HepG2 (cell line): ENCODE measurements around the gene LTA. TPM values are rescaled to one million over a fixed set of nuclear protein-coding genes. Genes with fewer than 3 reads are reported as not detected.
A peak's percentile ranks its signal among the peaks of the same experiment; 100 is the strongest.

Experiments used
- ATAC-seq: fragments of 200-7000 bp; cut with Tn5 transposase; 3 replicates; pipeline ENCODE4 v1.9.1; 2020; ENCODE audit warnings: mild to moderate bottlenecking, moderate library complexity
- BruUV-seq: library from RNA; stranded (reverse); fragments of 400-500 nt; replicated peaks from 2 replicates; lab custom pipeline; 2021; lab: Mats Ljungman, UMichigan
- CTCF ChIA-PET: fragments of 300-600 bp; formaldehyde crosslinking; extraction: SDS; loops from one replicate; lab custom pipeline; 2021; ENCODE audit warnings: low total read pairs, inconsistent platforms, low intra/inter-chr PET ratio; lab: Yijun Ruan, JAX
- POLR2A ChIA-PET: fragments of 350-600 bp; sonication (Branson Sonifier 250); formaldehyde crosslinking; loops from one replicate; lab custom pipeline; 2020; ENCODE audit warnings: antibody characterized with exemption, inconsistent platforms; lab: Yijun Ruan, JAX
- DNase-seq: peaks from one replicate; pipeline ENCODE4 v3.0.0-alpha.2; 2015; ENCODE audit warnings: low spot score
- FAIRE-seq: peaks from 3 replicates; lab custom pipeline; 2011; peaks lifted over from hg19 to GRCh38; lab: Jason Lieb, UNC
- H2AFZ ChIP-seq: one replicate; pipeline ENCODE4 v1.6.1; 2011; ENCODE audit warnings: low read length, inconsistent platforms
- H3K27ac ChIP-seq: fragments of 300-600 bp; 3 replicates; pipeline ENCODE4 v1.8.0; 2011; ENCODE audit warnings: mixed run types, mild to moderate bottlenecking, mixed read lengths, low read length, inconsistent platforms; ENCODE audit not compliant: insufficient read depth; ENCODE audit errors: extremely low read length
- H3K27me3 ChIP-seq, 2 experiments: fragments of 200-600 bp in 1 of 2; 2 replicates in 1 of 2; 3 replicates in 1 of 2; pipeline versions ENCODE4 v1.6.0 to v1.8.0; 2011; ENCODE audit warnings: low read length in 2 of 2, mild to moderate bottlenecking in 2 of 2, moderate library complexity in 2 of 2, inconsistent platforms in 1 of 2; ENCODE audit not compliant: insufficient read depth in 2 of 2, control insufficient read depth in 1 of 2
- H3K36me3 ChIP-seq, 2 experiments: fragments of 200-600 bp in 1 of 2; replicated peaks in 1 of 2; 2 replicates in 1 of 2; 3 replicates in 1 of 2; pipeline versions ENCODE4 v1.5.1 to v1.8.0; 2011; ENCODE audit warnings: low read length in 2 of 2, inconsistent platforms in 1 of 2; ENCODE audit not compliant: insufficient read depth in 2 of 2, control insufficient read depth in 1 of 2
- H3K4me1 ChIP-seq: 2 replicates; pipeline ENCODE4 v1.5.1; 2012; ENCODE audit warnings: low read length, inconsistent platforms; ENCODE audit not compliant: insufficient read depth
- H3K4me2 ChIP-seq: 2 replicates; pipeline ENCODE4 v1.6.0; 2011; ENCODE audit warnings: low read depth, low read length, inconsistent platforms
- H3K4me3 ChIP-seq, 3 experiments: fragments of 200-600 bp in 1 of 3; sonication (generic), shearing (Covaris generic) in 1 of 3; replicated peaks in 1 of 3; 2 replicates each; pipeline ENCODE4 v1.5.1; 2011 to 2016; ENCODE audit warnings: low read length in 3 of 3, inconsistent platforms in 2 of 3, low read depth in 2 of 3, mild to moderate bottlenecking in 2 of 3, control low read depth in 1 of 3, mixed read lengths in 1 of 3; ENCODE audit not compliant: insufficient read depth in 1 of 3
- H3K79me2 ChIP-seq: one replicate; pipeline ENCODE4 v1.6.1; 2011; ENCODE audit warnings: low read length, inconsistent platforms; ENCODE audit not compliant: insufficient read depth
- H3K9ac ChIP-seq: 2 replicates; pipeline ENCODE4 v1.6.0; 2011; ENCODE audit warnings: mild to moderate bottlenecking, low read depth, low read length, inconsistent platforms; ENCODE audit not compliant: insufficient read depth
- H3K9me3 ChIP-seq: 2 replicates; pipeline ENCODE4 v1.5.1; 2012; ENCODE audit warnings: mild to moderate bottlenecking, low read length
- H4K20me1 ChIP-seq: 2 replicates; pipeline ENCODE4 v1.6.0; 2011; ENCODE audit warnings: inconsistent platforms, mild to moderate bottlenecking, low read length, moderate library complexity; ENCODE audit not compliant: insufficient read depth
- GMEB2 ChIP-seq: IDR thresholded peaks from 2 replicates; pipeline ENCODE4 v1.6.1; 2016; ENCODE audit warnings: missing biosample characterization, missing genetic modification reagents, low read depth
- MXD1 ChIP-seq: sonication (generic); formaldehyde crosslinking; IDR thresholded peaks from 2 replicates; pipeline ENCODE4 v1.4.0; 2020; ENCODE audit warnings: mild to moderate bottlenecking, missing genetic modification reagents
- POLR2G ChIP-seq: fragments of 200-400 bp; formaldehyde crosslinking; IDR thresholded peaks from 2 replicates; pipeline ENCODE4 v1.6.1; 2018; ENCODE audit warnings: mild to moderate bottlenecking, low read depth, low read length, moderate library complexity
- RARG ChIP-seq: sonication (generic); formaldehyde crosslinking; IDR thresholded peaks from 2 replicates; pipeline ENCODE4 v1.4.0; 2020; ENCODE audit warnings: low read depth, mild to moderate bottlenecking, missing genetic modification reagents
- SMAD9 ChIP-seq: sonication (generic); formaldehyde crosslinking; IDR thresholded peaks from 2 replicates; pipeline ENCODE4 v1.5.1; 2020; ENCODE audit warnings: mild to moderate bottlenecking, missing genetic modification reagents
- SMYD3 ChIP-seq: sonication (generic); formaldehyde crosslinking; IDR thresholded peaks from 2 replicates; pipeline ENCODE4 v1.8.1; 2023; ENCODE audit warnings: mild to moderate bottlenecking, missing genetic modification reagents
- TEF ChIP-seq: sonication (generic); formaldehyde crosslinking; IDR thresholded peaks from 2 replicates; pipeline ENCODE4 v1.5.0; 2020; ENCODE audit warnings: missing genetic modification reagents
- WIZ ChIP-seq: sonication (generic); formaldehyde crosslinking; IDR thresholded peaks from 2 replicates; pipeline ENCODE4 v1.5.1; 2020; ENCODE audit warnings: mild to moderate bottlenecking, missing genetic modification reagents
- ZNF660 ChIP-seq: sonication (generic); formaldehyde crosslinking; IDR thresholded peaks from 2 replicates; pipeline ENCODE4 v1.5.1; 2020; ENCODE audit warnings: mild to moderate bottlenecking, low read depth, missing genetic modification reagents, borderline replicate concordance
- ZNF790 ChIP-seq: sonication (generic); formaldehyde crosslinking; IDR thresholded peaks from 2 replicates; pipeline ENCODE4 v1.8.0; 2022; ENCODE audit warnings: missing genetic modification reagents, mild to moderate bottlenecking, borderline replicate concordance
- ZSCAN31 ChIP-seq: sonication (generic); formaldehyde crosslinking; IDR thresholded peaks from 2 replicates; pipeline ENCODE4 v1.5.0; 2020; ENCODE audit warnings: low read depth, mild to moderate bottlenecking, missing genetic modification reagents
- WGBS: methylation state at CpG from one replicate; pipeline ENCODE4 v1.1.6; 2017; ENCODE audit warnings: low lambda C conversion rate; 5-methylcytosine and 5-hydroxymethylcytosine counted together
- in situ Hi-C: cut with HindIII; loops from 2 replicates; pipeline ENCODE4 v1.10.0; 2017; ENCODE audit warnings: low pct_unique_long_range_greater_than_20kb; ENCODE audit not compliant: extremely low pct_ligation_motif_present
- intact Hi-C: fragments of 100-400 bp; cut with micrococcal nuclease; formaldehyde crosslinking; loops from one replicate; pipeline ENCODE4 v1.10.0; 2022; ENCODE audit not compliant: unreplicated experiment
- polyA plus RNA-seq, 8 experiments: library from polyadenylated mRNA; depleted of rRNA in 3 of 8; stranded (reverse) in 7 of 8; unstranded in 1 of 8; fragments of >200 nt; fragmentation: Illumina TruSeq in 4 of 8; extraction: Trizol in 4 of 8; gene quantifications; 2 replicates each; pipeline versions ENCODE4 v1.2.1 to v1.2.3, GENCODE V29; 2011 to 2016; ENCODE audit warnings: low read depth in 4 of 8, missing spikeins in 1 of 8, mixed read lengths in 1 of 8; ENCODE audit not compliant: insufficient read depth in 1 of 8
- small RNA-seq, 3 experiments: library from RNA; depleted of rRNA; stranded (forward); fragments of <200 nt; gene quantifications; one replicate each; pipeline ENCODE3, GENCODE V24; 2012; ENCODE audit warnings: low read depth in 2 of 3, low replicate concordance in 1 of 3; ENCODE audit not compliant: insufficient read length in 3 of 3, insufficient read depth in 2 of 3
- total RNA-seq, 5 experiments: library from RNA; depleted of rRNA; stranded (reverse); fragments of >200 nt; fragmentation: Illumina TruSeq; extraction: Trizol; gene quantifications; 2 replicates each; pipeline ENCODE4 v1.2.3, GENCODE V29; 2016; ENCODE audit warnings: low read depth in 1 of 5

The LTA gene
- total and polyA plus RNA-seq, 2 of the 13 experiments (the other 11 are each of a cell fraction or from before 2014, with no cell fraction given) = 0.09 TPM; not detected in 1

GRCh38 chr6:31622684-31623091 is 50.6 kb downstream of the LTA start:
- Histone ChIP-seq H3K4me3 (peak overlapping the region in 1 of 3 experiments; percentile 100; a peak in 1 of 6 replicates), H4K20me1 (peaks cover 11% of the 10 kb centered on the region; the same call in 1 of the 2 replicates), H3K4me2 (peak overlapping the region; percentile 98), H3K9ac (peak overlapping the region; percentile 97; the same call in 1 of the 2 replicates), H3K36me3 (peaks cover 41 to 52% of the 10 kb centered on the region in 2 experiments), H2AFZ (no peak overlapping the region), H3K4me1 (peaks cover 21% of the 10 kb centered on the region), H3K79me2 (peaks cover 37% of the 10 kb centered on the region), H3K27me3 (no peaks in the 10 kb centered on the region; a peak in 1 of 5 replicates), H3K9me3 (no peaks in the 10 kb centered on the region), H3K27ac (no peak overlapping the region)
- no TSS peak for BruUV-seq
- POLR2A ChIA-PET = interaction anchor here (0.5 to 4.8 kb wide), 6 partner anchors 22 to 81 kb away, joined by 3 to 78 read pairs (median 22); partner anchors contain the start of genes APOM, BAG6, DDX39B and GPANK1
- ATAC-seq = no peak
- WGBS = 92% methylated on average over 10 of the region's 10 CpGs
- no peak for DNase-seq
- intact Hi-C loops = loop anchor here (5.0 kb wide), 1 partner anchor 45 kb away; the partner anchor contains the start of genes CSNK2B and LY6G5B
- TF ChIP-seq MXD1 (CRISPR knock-in tag) = 0 out of 2 replicates have a peak, but pooled peaks have one; percentile 10
- no peak for TF ChIP-seq RARG (CRISPR knock-in tag)
- TF ChIP-seq ZNF660 (CRISPR knock-in tag) = no peak
- no peak for TF ChIP-seq ZNF790 (CRISPR knock-in tag)
- no peak for TF ChIP-seq SMAD9 (CRISPR knock-in tag)
- no peak for TF ChIP-seq TEF
- no peak for TF ChIP-seq WIZ (CRISPR knock-in tag)
- peak; percentile 27; the same call in 1 of the 2 replicates for TF ChIP-seq POLR2G
- TF ChIP-seq ZSCAN31 = no peak
- no peak for TF ChIP-seq GMEB2 (CRISPR knock-in tag)
- TF ChIP-seq SMYD3 (CRISPR knock-in tag) = 0 out of 2 replicates have a peak, but pooled peaks have one; percentile 53
- TF ChIP-seq, all 625 proteins: peak for 3
- in situ Hi-C loops = no loop called here
- CTCF ChIA-PET = no interaction called here
- no peak for FAIRE-seq

Small RNA genes within 50 kb of the gene (small RNA-seq; reads per million reads assigned to genes)
- gene SNORA38 = 71.6 to 454 (median 117) reads per million in 3 experiments
- 843 to 5,739 (median 4,532) reads per million in 3 experiments for gene SNORD117
- 0 reads per million in 3 experiments for gene SNORD84
- gene UQCRHP1 = 0 to 0.97 (median 0) reads per million in 3 experiments

Other genes with a start within 250 kb of the LTA start
Only the 30 nearest of the 34 such genes appear.
- 15.5 and 35.3 TPM in 2 replicates for gene HLA-B, start 215.1 kb upstream of the LTA start, total RNA-seq (2016; rRNA removed; fragmentation: Illumina TruSeq; extraction: Trizol)
- gene HLA-B, start 215.1 kb upstream of the LTA start, polyA plus RNA-seq (2011; rRNA removed) = 88.9 and 228 TPM in 2 replicates
- 20.5 and 38.1 TPM in 2 replicates for gene MICA, start 168.7 kb upstream of the LTA start, total RNA-seq (2016; rRNA removed; fragmentation: Illumina TruSeq; extraction: Trizol)
- gene MICA, start 168.7 kb upstream of the LTA start, polyA plus RNA-seq (2011; rRNA removed) = 21.6 and 29.3 TPM in 2 replicates
- 9.0 and 12.5 TPM in 2 replicates for gene MICB, start 74.1 kb upstream of the LTA start, total RNA-seq (2016; rRNA removed; fragmentation: Illumina TruSeq; extraction: Trizol)
- 12.8 and 15.4 TPM in 2 replicates for gene MICB, start 74.1 kb upstream of the LTA start, polyA plus RNA-seq (2011; rRNA removed)
- gene MCCD1, start 43.3 kb upstream of the LTA start, total RNA-seq (2016; rRNA removed; fragmentation: Illumina TruSeq; extraction: Trizol) = 0.15 and 0.36 TPM in 2 replicates
- gene MCCD1, start 43.3 kb upstream of the LTA start, polyA plus RNA-seq (2011; rRNA removed) = 0.09 TPM in 1 of 2 replicates, not detected in the other
- gene DDX39B, start 30.3 kb upstream of the LTA start, total RNA-seq (2016; rRNA removed; fragmentation: Illumina TruSeq; extraction: Trizol) = 570 and 737 TPM in 2 replicates
- 650 and 678 TPM in 2 replicates for gene DDX39B, start 30.3 kb upstream of the LTA start, polyA plus RNA-seq (2011; rRNA removed)
- gene ATP6V1G2, start 25.7 kb upstream of the LTA start, total RNA-seq (2016; rRNA removed; fragmentation: Illumina TruSeq; extraction: Trizol) = 0.27 TPM in 1 of 2 replicates, not detected in the other
- 0.83 and 1.2 TPM in 2 replicates for gene ATP6V1G2, start 25.7 kb upstream of the LTA start, polyA plus RNA-seq (2011; rRNA removed)
- gene NFKBIL1, start 24.7 kb upstream of the LTA start, total RNA-seq (2016; rRNA removed; fragmentation: Illumina TruSeq; extraction: Trizol) = 13.9 and 19.5 TPM in 2 replicates
- 9.7 and 13.7 TPM in 2 replicates for gene NFKBIL1, start 24.7 kb upstream of the LTA start, polyA plus RNA-seq (2011; rRNA removed)
- not detected in 2 replicates for gene TNF, start 3.3 kb downstream of the LTA start, total RNA-seq (2016; rRNA removed; fragmentation: Illumina TruSeq; extraction: Trizol)
- gene TNF, start 3.3 kb downstream of the LTA start, polyA plus RNA-seq (2011; rRNA removed) = not detected in 2 replicates
- 0.22 TPM in 1 of 2 replicates, not detected in the other for gene LTB, start 10.1 kb downstream of the LTA start, total RNA-seq (2016; rRNA removed; fragmentation: Illumina TruSeq; extraction: Trizol)
- gene LTB, start 10.1 kb downstream of the LTA start, polyA plus RNA-seq (2011; rRNA removed) = 0.09 and 0.30 TPM in 2 replicates
- not detected in 2 replicates for gene LST1, start 14.0 kb downstream of the LTA start, total RNA-seq (2016; rRNA removed; fragmentation: Illumina TruSeq; extraction: Trizol)
- gene LST1, start 14.0 kb downstream of the LTA start, polyA plus RNA-seq (2011; rRNA removed) = not detected in 2 replicates
- not detected in 2 replicates for gene NCR3, start 20.7 kb downstream of the LTA start, total RNA-seq (2016; rRNA removed; fragmentation: Illumina TruSeq; extraction: Trizol)
- gene NCR3, start 20.7 kb downstream of the LTA start, polyA plus RNA-seq (2011; rRNA removed) = not detected in 2 replicates
- gene AIF1, start 42.9 kb downstream of the LTA start, total RNA-seq (2016; rRNA removed; fragmentation: Illumina TruSeq; extraction: Trizol) = not detected in 2 replicates
- gene AIF1, start 42.9 kb downstream of the LTA start, polyA plus RNA-seq (2011; rRNA removed) = 1.4 and 1.5 TPM in 2 replicates
- gene PRRC2A, start 48.4 kb downstream of the LTA start, total RNA-seq (2016; rRNA removed; fragmentation: Illumina TruSeq; extraction: Trizol) = 37.2 and 38.9 TPM in 2 replicates
- gene PRRC2A, start 48.4 kb downstream of the LTA start, polyA plus RNA-seq (2011; rRNA removed) = 47.4 and 60.5 TPM in 2 replicates
- gene BAG6, start 80.4 kb downstream of the LTA start, total RNA-seq (2016; rRNA removed; fragmentation: Illumina TruSeq; extraction: Trizol) = 169 and 190 TPM in 2 replicates
- 157 and 184 TPM in 2 replicates for gene BAG6, start 80.4 kb downstream of the LTA start, polyA plus RNA-seq (2011; rRNA removed)
- 52.9 and 98.2 TPM in 2 replicates for gene APOM, start 83.6 kb downstream of the LTA start, total RNA-seq (2016; rRNA removed; fragmentation: Illumina TruSeq; extraction: Trizol)
- 1,140 and 1,216 TPM in 2 replicates for gene APOM, start 83.6 kb downstream of the LTA start, polyA plus RNA-seq (2011; rRNA removed)
- gene C6orf47, start 88.5 kb downstream of the LTA start, total RNA-seq (2016; rRNA removed; fragmentation: Illumina TruSeq; extraction: Trizol) = 15.5 and 18.1 TPM in 2 replicates
- gene C6orf47, start 88.5 kb downstream of the LTA start, polyA plus RNA-seq (2011; rRNA removed) = 1.7 and 2.1 TPM in 2 replicates
- 22.8 and 25.3 TPM in 2 replicates for gene GPANK1, start 92.7 kb downstream of the LTA start, total RNA-seq (2016; rRNA removed; fragmentation: Illumina TruSeq; extraction: Trizol)
- 14.8 and 15.4 TPM in 2 replicates for gene GPANK1, start 92.7 kb downstream of the LTA start, polyA plus RNA-seq (2011; rRNA removed)
- 296 and 316 TPM in 2 replicates for gene CSNK2B, start 93.8 kb downstream of the LTA start, total RNA-seq (2016; rRNA removed; fragmentation: Illumina TruSeq; extraction: Trizol)
- gene CSNK2B, start 93.8 kb downstream of the LTA start, polyA plus RNA-seq (2011; rRNA removed) = 111 and 116 TPM in 2 replicates
- 0.73 and 7.8 TPM in 2 replicates for gene LY6G5B, start 97.7 kb downstream of the LTA start, total RNA-seq (2016; rRNA removed; fragmentation: Illumina TruSeq; extraction: Trizol)
- 14.7 and 15.7 TPM in 2 replicates for gene LY6G5B, start 97.7 kb downstream of the LTA start, polyA plus RNA-seq (2011; rRNA removed)
- 0.33 TPM in 1 of 2 replicates, not detected in the other for gene LY6G5C, start 108.8 kb downstream of the LTA start, total RNA-seq (2016; rRNA removed; fragmentation: Illumina TruSeq; extraction: Trizol)
- gene LY6G5C, start 108.8 kb downstream of the LTA start, polyA plus RNA-seq (2011; rRNA removed) = 0.50 and 0.55 TPM in 2 replicates
- gene ABHD16A, start 131.0 kb downstream of the LTA start, total RNA-seq (2016; rRNA removed; fragmentation: Illumina TruSeq; extraction: Trizol) = 16.2 and 43.5 TPM in 2 replicates
- 45.4 and 49.0 TPM in 2 replicates for gene ABHD16A, start 131.0 kb downstream of the LTA start, polyA plus RNA-seq (2011; rRNA removed)
- gene LY6G6F, start 134.6 kb downstream of the LTA start, total RNA-seq (2016; rRNA removed; fragmentation: Illumina TruSeq; extraction: Trizol) = not detected in 2 replicates
- not detected in 2 replicates for gene LY6G6F, start 134.6 kb downstream of the LTA start, polyA plus RNA-seq (2011; rRNA removed)
- not detected in 2 replicates for gene LY6G6D, start 143.1 kb downstream of the LTA start, total RNA-seq (2016; rRNA removed; fragmentation: Illumina TruSeq; extraction: Trizol)
- gene LY6G6D, start 143.1 kb downstream of the LTA start, polyA plus RNA-seq (2011; rRNA removed) = not detected in 2 replicates
- not detected in 2 replicates for gene LY6G6C, start 149.5 kb downstream of the LTA start, total RNA-seq (2016; rRNA removed; fragmentation: Illumina TruSeq; extraction: Trizol)
- 0.15 and 0.21 TPM in 2 replicates for gene LY6G6C, start 149.5 kb downstream of the LTA start, polyA plus RNA-seq (2011; rRNA removed)
- not detected in 2 replicates for gene MPIG6B, start 151.1 kb downstream of the LTA start, total RNA-seq (2016; rRNA removed; fragmentation: Illumina TruSeq; extraction: Trizol)
- gene MPIG6B, start 151.1 kb downstream of the LTA start, polyA plus RNA-seq (2011; rRNA removed) = not detected in 2 replicates
- 14.4 and 16.4 TPM in 2 replicates for gene DDAH2, start 157.0 kb downstream of the LTA start, total RNA-seq (2016; rRNA removed; fragmentation: Illumina TruSeq; extraction: Trizol)
- 21.1 and 21.9 TPM in 2 replicates for gene DDAH2, start 157.0 kb downstream of the LTA start, polyA plus RNA-seq (2011; rRNA removed)
- 445 and 602 TPM in 2 replicates for gene CLIC1, start 164.2 kb downstream of the LTA start, total RNA-seq (2016; rRNA removed; fragmentation: Illumina TruSeq; extraction: Trizol)
- 891 and 997 TPM in 2 replicates for gene CLIC1, start 164.2 kb downstream of the LTA start, polyA plus RNA-seq (2011; rRNA removed)
- gene MSH5, start 167.7 kb downstream of the LTA start, total RNA-seq (2016; rRNA removed; fragmentation: Illumina TruSeq; extraction: Trizol) = 2.5 and 10.2 TPM in 2 replicates
- gene MSH5, start 167.7 kb downstream of the LTA start, polyA plus RNA-seq (2011; rRNA removed) = 28.3 and 38.7 TPM in 2 replicates
- gene SAPCD1, start 190.4 kb downstream of the LTA start, total RNA-seq (2016; rRNA removed; fragmentation: Illumina TruSeq; extraction: Trizol) = 0.56 and 2.5 TPM in 2 replicates
- 3.9 and 5.3 TPM in 2 replicates for gene SAPCD1, start 190.4 kb downstream of the LTA start, polyA plus RNA-seq (2011; rRNA removed)
- gene VWA7, start 205.0 kb downstream of the LTA start, total RNA-seq (2016; rRNA removed; fragmentation: Illumina TruSeq; extraction: Trizol) = 0.79 and 0.86 TPM in 2 replicates
- gene VWA7, start 205.0 kb downstream of the LTA start, polyA plus RNA-seq (2011; rRNA removed) = 3.3 and 4.4 TPM in 2 replicates